Gastrocnemius medialis (tissue), 4 donors: ENCODE results near the gene MDGA2. TPM values are rescaled to one million over a fixed set of nuclear protein-coding genes. Genes with fewer than 3 reads are reported as not detected.

Experiments
- ATAC-seq, 2 donors: fragments of 150-250 bp; one replicate each; pipeline ENCODE4 v1.9.1; 2016
- DNase-seq, 2 donors: peaks; one replicate each; pipeline ENCODE4 v3.0.0-alpha.2; 2019
- H3K27ac ChIP-seq, 4 donors: fragments of 200-600 bp; sonication (generic); 1 replicate in 1 of 4; 2 replicates in 3 of 4; pipeline ENCODE4 v1.5.1; 2016 to 2018; ENCODE audit warnings: mild to moderate bottlenecking in 2 of 4, moderate library complexity in 1 of 4
- H3K27me3 ChIP-seq, 3 donors: fragments of 200-600 bp; sonication (generic) in 2 of 3; 1 replicate in 1 of 3; 2 replicates in 2 of 3; pipeline versions ENCODE4 v1.5.1 to v1.6.0; 2016 to 2019; ENCODE audit warnings: mild to moderate bottlenecking in 1 of 3, moderate library complexity in 1 of 3
- H3K36me3 ChIP-seq, 2 donors: fragments of 200-600 bp; sonication (generic) in 1 of 2; one replicate each; pipeline ENCODE4 v1.5.1; 2017 to 2018
- H3K4me1 ChIP-seq, 2 donors: fragments of 200-600 bp; sonication (generic) in 1 of 2; one replicate each; pipeline ENCODE4 v1.5.1; 2016 to 2017; ENCODE audit warnings: mild to moderate bottlenecking in 2 of 2
- H3K4me3 ChIP-seq, 4 donors: fragments of 200-600 bp; sonication (generic) in 3 of 4; 1 replicate in 1 of 4; 2 replicates in 3 of 4; pipeline ENCODE4 v1.5.1; 2016 to 2019; ENCODE audit warnings: mild to moderate bottlenecking in 2 of 4
- H3K9me3 ChIP-seq, 3 donors: fragments of 200-600 bp; sonication (generic) in 2 of 3; 1 replicate in 1 of 3; 2 replicates in 2 of 3; pipeline ENCODE4 v1.5.1; 2016 to 2019
- POLR2A ChIP-seq, 2 donors: fragments of 450-650 bp; IDR thresholded peaks; one replicate each; pipeline ENCODE4 v1.6.1; 2017; ENCODE audit warnings: antibody characterized with exemption in 2 of 2, mild to moderate bottlenecking in 2 of 2, moderate library complexity in 2 of 2
- in situ Hi-C, 4 donors: fragments of 200-750 bp; cut with MboI; loops; one replicate each; pipeline versions ENCODE4 v1.15.0 to v1.8.0; 2017; ENCODE audit warnings: low sequenced_read_pairs in 4 of 4
- intact Hi-C: fragments of 100-400 bp; cut with DNase I; formaldehyde crosslinking; loops from one replicate; pipeline ENCODE4 v1.15.1; 2023; ENCODE audit warnings: low total_unique reads
- total RNA-seq, 4 donors: library from RNA; depleted of rRNA; stranded (reverse); fragments of >200 nt; gene quantifications; one replicate each; pipeline versions ENCODE4 v1.1.0 to v1.2.3, GENCODE V29; 2016
- TF ChIP-seq, protein P1 (sequence below), 5 experiments: fragments of 450-650 bp in 3 of 5; fragments of 200-600 bp in 2 of 5; sonication (generic) in 2 of 5; IDR thresholded peaks in 4 of 5; conservative IDR thresholded peaks in 1 of 5; 1 replicate in 4 of 5; 2 replicates in 1 of 5; pipeline ENCODE4 v1.5.1; 2016 to 2019; ENCODE audit warnings: antibody characterized with exemption in 5 of 5, mild to moderate bottlenecking in 3 of 5, moderate library complexity in 3 of 5

The MDGA2 gene
- total RNA-seq, 4 donors from 2014 or later, result not detected

DNA sequence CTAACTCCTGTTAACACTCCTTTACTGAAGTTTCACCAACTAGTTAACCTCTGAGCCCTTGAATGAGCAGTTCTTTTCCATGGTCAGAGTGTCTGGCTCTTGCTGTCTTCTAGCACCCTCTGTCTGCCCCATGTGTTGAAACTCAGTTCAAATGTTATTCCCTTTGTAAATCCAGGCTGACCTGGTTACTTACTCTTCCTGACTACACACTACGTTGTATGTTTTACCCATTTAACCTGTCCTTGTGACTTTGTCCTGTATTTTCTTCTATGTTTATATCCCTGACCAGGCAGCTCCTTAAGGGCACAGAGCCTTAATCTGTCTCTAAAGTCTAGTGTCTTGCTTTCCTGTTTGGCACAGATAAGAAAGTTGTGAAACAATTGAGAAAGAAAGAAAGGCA, 634.9 kb downstream of the MDGA2 start:
- in situ Hi-C loops (no loop called here), intact Hi-C loops (no loop called here)
- no peak for ATAC-seq
- TF ChIP-seq, protein P1, sequence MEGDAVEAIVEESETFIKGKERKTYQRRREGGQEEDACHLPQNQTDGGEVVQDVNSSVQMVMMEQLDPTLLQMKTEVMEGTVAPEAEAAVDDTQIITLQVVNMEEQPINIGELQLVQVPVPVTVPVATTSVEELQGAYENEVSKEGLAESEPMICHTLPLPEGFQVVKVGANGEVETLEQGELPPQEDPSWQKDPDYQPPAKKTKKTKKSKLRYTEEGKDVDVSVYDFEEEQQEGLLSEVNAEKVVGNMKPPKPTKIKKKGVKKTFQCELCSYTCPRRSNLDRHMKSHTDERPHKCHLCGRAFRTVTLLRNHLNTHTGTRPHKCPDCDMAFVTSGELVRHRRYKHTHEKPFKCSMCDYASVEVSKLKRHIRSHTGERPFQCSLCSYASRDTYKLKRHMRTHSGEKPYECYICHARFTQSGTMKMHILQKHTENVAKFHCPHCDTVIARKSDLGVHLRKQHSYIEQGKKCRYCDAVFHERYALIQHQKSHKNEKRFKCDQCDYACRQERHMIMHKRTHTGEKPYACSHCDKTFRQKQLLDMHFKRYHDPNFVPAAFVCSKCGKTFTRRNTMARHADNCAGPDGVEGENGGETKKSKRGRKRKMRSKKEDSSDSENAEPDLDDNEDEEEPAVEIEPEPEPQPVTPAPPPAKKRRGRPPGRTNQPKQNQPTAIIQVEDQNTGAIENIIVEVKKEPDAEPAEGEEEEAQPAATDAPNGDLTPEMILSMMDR (IDR thresholded peaks at IDR 0.05 in 4 of 5, conservative IDR thresholded peaks at IDR 0.05 in 1 of 5), result no peak
- TF ChIP-seq POLR2A (IDR thresholded peaks at IDR 0.05), result no peak
- DNase-seq, result no peak
- Histone ChIP-seq H3K27ac (no peak overlapping the region), H3K9me3 (no peaks in the 10 kb centered on the region), H3K36me3 (no peaks in the 10 kb centered on the region), H3K4me3 (no peak overlapping the region), H3K4me1 (no peaks in the 10 kb centered on the region), H3K27me3 (no peaks in the 10 kb centered on the region)

DNA sequence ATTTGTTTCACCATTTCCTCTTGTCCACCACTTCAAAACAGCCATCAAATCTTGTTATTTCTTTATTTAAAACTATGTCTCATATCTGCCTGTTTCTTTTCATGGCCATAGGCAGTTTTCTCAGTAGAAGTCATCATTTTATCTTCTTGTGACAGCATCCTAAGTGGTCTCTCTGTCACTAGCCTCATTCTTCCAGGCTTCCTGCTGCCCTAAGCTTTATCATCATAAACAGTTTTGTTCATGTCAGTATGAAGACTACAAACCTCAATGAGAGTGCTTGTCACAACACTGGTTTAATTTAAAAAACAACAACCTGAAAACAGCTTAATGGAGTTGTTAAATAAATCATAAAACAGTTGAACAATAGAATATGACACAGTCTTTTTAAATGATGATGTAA, 636.1 kb downstream of the MDGA2 start:
- DNase-seq (no peak), ATAC-seq (no peak)
- Histone ChIP-seq H3K27me3 (no peaks in the 10 kb centered on the region), H3K4me3 (no peak overlapping the region), H3K27ac (no peak overlapping the region), H3K4me1 (no peaks in the 10 kb centered on the region), H3K9me3 (no peaks in the 10 kb centered on the region), H3K36me3 (no peaks in the 10 kb centered on the region)
- in situ Hi-C loops (no loop called here), intact Hi-C loops (no loop called here)
- TF ChIP-seq POLR2A (IDR thresholded peaks at IDR 0.05), result no peak

DNA sequence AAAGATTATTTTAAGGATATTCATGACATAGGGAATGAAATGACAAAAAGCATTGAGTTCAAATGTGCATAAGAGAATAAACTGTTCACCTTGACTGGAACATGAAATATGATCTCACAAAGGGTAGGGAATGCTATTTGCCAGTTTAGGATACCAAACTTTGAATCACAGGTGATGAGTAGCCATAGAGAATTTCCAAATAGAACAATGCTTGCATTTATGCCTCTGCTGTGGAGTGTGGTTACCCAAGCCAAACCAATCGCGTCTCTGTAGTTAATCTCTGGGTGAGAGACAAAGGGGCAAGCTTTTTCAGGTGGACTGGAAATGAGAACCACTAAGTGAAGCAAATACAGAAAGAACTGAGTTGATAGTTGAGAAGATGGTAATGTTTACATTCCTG, 652.7 kb downstream of the MDGA2 start:
- no peaks in the 10 kb centered on the region for H3K27me3 ChIP-seq
- in situ Hi-C loops (no loop called here), intact Hi-C loops (no loop called here)
- no peak overlapping the region for H3K27ac ChIP-seq
- DNase-seq, result no peak
- H3K4me3 ChIP-seq, result no peak overlapping the region
- H3K4me1 ChIP-seq, result no peaks in the 10 kb centered on the region
- H3K36me3 ChIP-seq, result no peaks in the 10 kb centered on the region
- H3K9me3 ChIP-seq, result no peaks in the 10 kb centered on the region
- ATAC-seq, result no peak
- no peak for TF ChIP-seq POLR2A (IDR thresholded peaks at IDR 0.05)
- TF ChIP-seq, protein P1 (IDR thresholded peaks at IDR 0.05 in 4 of 5, conservative IDR thresholded peaks at IDR 0.05 in 1 of 5), result no peak

DNA sequence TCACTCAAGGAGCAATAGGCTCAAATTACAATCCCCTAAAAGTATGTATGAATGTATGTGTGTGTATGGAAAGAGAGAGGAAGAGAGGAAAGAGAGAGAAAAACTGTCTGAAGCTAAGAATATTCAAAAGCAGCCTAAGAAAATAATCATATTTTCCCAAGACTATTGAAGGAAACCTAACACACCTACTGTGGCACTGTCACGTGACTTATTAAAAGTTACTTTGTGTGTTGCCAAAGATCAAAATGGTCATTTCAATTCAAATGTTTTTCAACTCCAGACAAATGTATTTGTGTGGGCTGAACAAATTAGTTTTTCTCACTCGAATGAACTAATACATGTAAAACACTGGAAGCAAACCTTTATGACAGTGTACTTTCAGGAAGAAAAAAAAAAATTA, 654.9 kb downstream of the MDGA2 start:
- Histone ChIP-seq H3K27me3 (no peaks in the 10 kb centered on the region), H3K9me3 (no peaks in the 10 kb centered on the region), H3K36me3 (no peaks in the 10 kb centered on the region), H3K4me3 (no peak overlapping the region), H3K4me1 (no peaks in the 10 kb centered on the region), H3K27ac (no peak overlapping the region)
- intact Hi-C loops, result no loop called here
- in situ Hi-C loops, result no loop called here
- no peak for ATAC-seq
- no peak for DNase-seq
- TF ChIP-seq, protein P1 (IDR thresholded peaks at IDR 0.05 in 4 of 5, conservative IDR thresholded peaks at IDR 0.05 in 1 of 5), result no peak
- TF ChIP-seq POLR2A (IDR thresholded peaks at IDR 0.05), result no peak

DNA sequence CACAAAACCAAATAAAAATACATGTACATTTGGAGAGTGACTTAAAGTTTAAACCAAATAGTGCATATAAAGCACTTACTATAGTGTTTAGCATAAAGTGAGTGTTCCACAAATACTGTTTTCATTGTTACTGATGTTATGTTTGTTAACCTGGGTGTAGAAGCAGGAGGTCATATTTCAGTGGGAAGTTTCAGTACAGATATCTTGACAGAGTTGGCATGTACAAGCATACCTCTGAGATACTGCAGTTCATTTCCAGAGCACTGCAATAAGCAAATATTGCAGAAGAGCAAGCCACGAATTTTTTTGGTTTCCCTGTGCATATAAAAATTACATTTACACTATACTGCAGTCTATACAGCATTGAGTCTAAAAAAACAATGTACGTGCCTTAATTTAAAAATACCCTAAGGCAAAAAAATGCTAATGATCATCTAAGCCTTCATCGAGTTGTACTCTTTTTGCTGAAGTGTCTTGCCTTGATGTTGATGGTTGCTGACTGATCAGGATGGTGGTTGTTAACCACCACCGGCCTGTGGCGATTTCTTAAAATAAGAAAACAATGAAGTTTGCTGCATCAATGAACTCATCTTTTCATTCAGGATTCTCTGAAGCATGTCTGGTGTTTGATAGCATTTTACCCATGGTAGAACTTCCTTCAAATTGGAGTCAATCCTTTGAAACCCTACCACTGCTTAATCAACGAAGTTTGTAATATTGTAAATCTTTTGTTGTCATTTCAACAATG, 662.7 kb downstream of the MDGA2 start:
- in situ Hi-C loops, result no loop called here
- TF ChIP-seq POLR2A (IDR thresholded peaks at IDR 0.05), result no peak
- TF ChIP-seq, protein P1 (IDR thresholded peaks at IDR 0.05 in 4 of 5, conservative IDR thresholded peaks at IDR 0.05 in 1 of 5), result no peak
- Histone ChIP-seq H3K27me3 (no peaks in the 10 kb centered on the region), H3K36me3 (no peaks in the 10 kb centered on the region), H3K27ac (no peak overlapping the region), H3K9me3 (peaks cover 0 to 3% (median 0%) of the 10 kb centered on the region in 3 donors), H3K4me1 (no peaks in the 10 kb centered on the region), H3K4me3 (no peak overlapping the region)
- ATAC-seq (no peak), DNase-seq (no peak)
- intact Hi-C loops, result no loop called here
